ENCODE measurements around the gene SARDH.
A peak's percentile ranks its signal among the peaks of the same experiment; 100 is the strongest.
"Not testable (repeated sequence)": the region's sequence is repeated elsewhere in the genome, so short reads cannot be mapped to it uniquely, and the experiment has no call there.

Gene SARDH

GRCh38 chr9:133759146-133759900 lies 21.2 kb upstream of the SARDH start:
- no peak for DNase-seq

GRCh38 chr9:133758228-133758627 lies 20.1 kb upstream of the SARDH start:
- no peak for DNase-seq

GRCh38 chr9:133754688-133755227 lies 16.6 kb upstream of the SARDH start:
- no peak for DNase-seq

- DNase-seq: no peak
These were observed 16.0 kb upstream of the SARDH start for GRCh38 chr9:133754187-133754586.

- no peak for DNase-seq
These were observed 14.7 kb upstream of the SARDH start for GRCh38 chr9:133752739-133753446.

- no peak for DNase-seq
These were observed 13.0 kb upstream of the SARDH start for GRCh38 chr9:133750982-133751649.

- no peak for DNase-seq
These were observed 9.2 kb upstream of the SARDH start for GRCh38 chr9:133747309-133747708.

GRCh38 chr9:133744528-133744927 lies 6.4 kb upstream of the SARDH start:
- DNase-seq: not testable (repeated sequence)

GRCh38 chr9:133742849-133743444 lies 4.8 kb upstream of the SARDH start:
- DNase-seq: peak; percentile 43 to 69 (median 68)

GRCh38 chr9:133742251-133742650 lies 4.1 kb upstream of the SARDH start:
- DNase-seq: no peak

- no peak for DNase-seq
These were observed 3.6 kb upstream of the SARDH start for GRCh38 chr9:133741716-133742115.

GRCh38 chr9:133740911-133741310 lies 2.8 kb upstream of the SARDH start:
- no peak for DNase-seq

- no peak for DNase-seq
These were observed 1.5 kb upstream of the SARDH start for GRCh38 chr9:133739408-133740280.

- no peak for DNase-seq
These were observed 581 bp upstream of the SARDH start for GRCh38 chr9:133738640-133739225.

GRCh38 chr9:133737071-133737773 lies 930 bp downstream of the SARDH start:
- DNase-seq: no peak

GRCh38 chr9:133735931-133736330 lies 2.2 kb downstream of the SARDH start:
- no peak for DNase-seq

GRCh38 chr9:133735415-133735775 lies 2.8 kb downstream of the SARDH start:
- no peak for DNase-seq

- no peak for DNase-seq
These were observed 3.4 kb downstream of the SARDH start for GRCh38 chr9:133734590-133735414.

- DNase-seq: no peak
These were observed 4.2 kb downstream of the SARDH start for GRCh38 chr9:133733796-133734533.

- no peak for DNase-seq
These were observed 4.7 kb downstream of the SARDH start for GRCh38 chr9:133733421-133733795.

Measured in activated naive CD4-positive, alpha-beta T cell (primary cell).